Posterior cingulate gyrus (tissue), 11 donors: ENCODE results near the gene NKAIN2.
"Not testable (repeated sequence)": the region's sequence is repeated elsewhere in the genome, so short reads cannot be mapped to it uniquely, and the experiment has no call there.

Source experiments
- DNase-seq, 10 donors: peaks; one replicate each; pipeline versions ENCODE4 v3.0.0 to v3.0.0-alpha.2; 2020 to 2021; ENCODE audit warnings: mixed read lengths in 3 of 10
- intact Hi-C: fragments of 100-400 bp; cut with DNase I; formaldehyde crosslinking; loops from one replicate; pipeline ENCODE4 v1.15.1; 2023

NKAIN2 gene

GRCh38 chr6:124655866-124656265, 852.2 kb downstream of the NKAIN2 start:
- intact Hi-C loops = no loop called here
- no peak for DNase-seq

GRCh38 chr6:124658053-124658452, 854.4 kb downstream of the NKAIN2 start:
- intact Hi-C loops = no loop called here
- no peak for DNase-seq

- DNase-seq = no peak
- intact Hi-C loops = no loop called here
Observed at GRCh38 chr6:124659427-124659826, 855.8 kb downstream of the NKAIN2 start.

- intact Hi-C loops = no loop called here
- DNase-seq = no peak
Observed at GRCh38 chr6:124660185-124660584, 856.5 kb downstream of the NKAIN2 start.

- intact Hi-C loops = no loop called here
- no peak for DNase-seq
Observed at GRCh38 chr6:124661097-124661661, 857.5 kb downstream of the NKAIN2 start.

- DNase-seq = no peak
- intact Hi-C loops = no loop called here
Observed at GRCh38 chr6:124668028-124668427, 864.4 kb downstream of the NKAIN2 start.

- DNase-seq = no peak
Observed at GRCh38 chr6:124669713-124670480, 866.2 kb downstream of the NKAIN2 start.

GRCh38 chr6:124670801-124671200, 867.1 kb downstream of the NKAIN2 start:
- intact Hi-C loops = no loop called here
- no peak for DNase-seq

More at GRCh38 chr6:124669713-124670480, 866.2 kb downstream of the NKAIN2 start:
- intact Hi-C loops = no loop called here

- no peak for DNase-seq
- intact Hi-C loops = no loop called here
Observed at GRCh38 chr6:124671324-124671723, 867.7 kb downstream of the NKAIN2 start.

- no peak for DNase-seq
- intact Hi-C loops = no loop called here
Observed at GRCh38 chr6:124674042-124674441, 870.4 kb downstream of the NKAIN2 start.

GRCh38 chr6:124676033-124676432, 872.4 kb downstream of the NKAIN2 start:
- intact Hi-C loops = no loop called here
- DNase-seq = no peak

GRCh38 chr6:124677874-124678273, 874.2 kb downstream of the NKAIN2 start:
- intact Hi-C loops = no loop called here
- DNase-seq = no peak

- no peak for DNase-seq
- intact Hi-C loops = no loop called here
Observed at GRCh38 chr6:124679387-124679786, 875.7 kb downstream of the NKAIN2 start.

GRCh38 chr6:124682751-124683150, 879.1 kb downstream of the NKAIN2 start:
- intact Hi-C loops = no loop called here
- peak in 1 of 10 donors; percentile 77 for DNase-seq

GRCh38 chr6:124683507-124683906, 879.8 kb downstream of the NKAIN2 start:
- intact Hi-C loops = no loop called here
- DNase-seq = peak in 2 of 10 donors; percentile 29 to 79

- intact Hi-C loops = no loop called here
- no peak for DNase-seq
Observed at GRCh38 chr6:124684621-124685020, 881.0 kb downstream of the NKAIN2 start.

- intact Hi-C loops = no loop called here
- no peak for DNase-seq
Observed at GRCh38 chr6:124688369-124688768, 884.7 kb downstream of the NKAIN2 start.

GRCh38 chr6:124694139-124694705, 890.6 kb downstream of the NKAIN2 start:
- intact Hi-C loops = no loop called here
- no peak for DNase-seq

- DNase-seq = no peak
- intact Hi-C loops = no loop called here
Observed at GRCh38 chr6:124699038-124699437, 895.4 kb downstream of the NKAIN2 start.

- intact Hi-C loops = no loop called here
- DNase-seq = no peak
Observed at GRCh38 chr6:124703541-124703940, 899.9 kb downstream of the NKAIN2 start.

GRCh38 chr6:124712532-124712931, 908.9 kb downstream of the NKAIN2 start:
- peak in 1 of 10 donors; percentile 58 for DNase-seq
- intact Hi-C loops = not testable (repeated sequence)

GRCh38 chr6:124714728-124715127, 911.1 kb downstream of the NKAIN2 start:
- intact Hi-C loops = no loop called here

More at GRCh38 chr6:124714728-124715127, 911.1 kb downstream of the NKAIN2 start:
- no peak for DNase-seq
